Vagina (tissue), 2 donors: ENCODE data around the gene LPGAT1.

Experiments
- CTCF ChIP-seq, 3 experiments: fragments of 450-650 bp in 2 of 3; fragments of 200-600 bp in 1 of 3; sonication (generic) in 1 of 3; IDR thresholded peaks; one replicate each; pipeline ENCODE4 v1.5.1; 2017 to 2019; ENCODE audit warnings: antibody characterized with exemption in 3 of 3, mild to moderate bottlenecking in 2 of 3, moderate library complexity in 2 of 3
- POLR2A ChIP-seq, 2 donors: fragments of 450-650 bp; IDR thresholded peaks; one replicate each; pipeline ENCODE4 v1.6.1; 2017; ENCODE audit warnings: antibody characterized with exemption in 2 of 2, mild to moderate bottlenecking in 2 of 2, moderate library complexity in 2 of 2
- POLR2AphosphoS5 ChIP-seq, 2 donors: sonication (generic); formaldehyde crosslinking; IDR thresholded peaks; one replicate each; pipeline ENCODE4 v1.9.0; 2017; ENCODE audit warnings: antibody characterized with exemption in 2 of 2, mild to moderate bottlenecking in 2 of 2, low read depth in 1 of 2; ENCODE audit not compliant: insufficient read depth in 1 of 2

DNA sequence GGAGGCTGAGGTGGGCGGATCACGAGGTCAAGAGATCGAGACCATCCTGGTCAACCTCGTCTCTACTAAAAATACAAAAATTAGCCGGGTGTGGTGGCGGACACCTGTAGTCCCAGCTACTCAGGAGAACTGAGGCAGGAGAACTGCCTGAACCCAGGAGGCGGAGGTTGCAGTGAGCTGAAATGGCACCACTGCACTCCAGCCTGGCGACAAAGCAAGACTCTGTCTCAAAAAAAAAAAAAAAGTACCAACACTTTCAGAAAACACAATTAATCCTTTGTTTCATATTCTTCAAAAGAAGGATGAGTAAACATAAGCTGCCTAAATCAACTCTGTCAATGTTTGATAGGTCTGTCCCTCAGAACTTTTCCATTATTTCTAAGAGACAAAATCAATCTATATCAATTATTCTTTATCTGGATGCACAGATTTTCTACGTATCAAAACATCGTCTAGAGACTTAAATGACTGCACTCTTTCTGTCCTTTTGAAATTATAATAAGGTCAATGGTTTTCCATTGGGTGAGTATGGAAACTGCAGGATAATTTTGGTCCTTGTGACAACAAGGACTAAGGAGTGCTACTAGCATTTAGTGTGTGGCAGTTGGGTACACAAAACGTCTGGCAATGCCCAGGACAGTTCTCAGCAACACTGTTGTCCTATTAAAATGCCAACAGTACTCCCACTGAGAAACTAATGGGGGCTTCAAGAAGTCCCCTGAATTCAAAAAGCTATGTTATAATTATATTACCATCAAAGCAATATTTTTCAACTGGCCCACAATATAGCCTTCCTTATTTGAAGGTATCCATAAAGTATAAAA is 40.7 kb downstream of the LPGAT1 start:
- no peak for TF ChIP-seq CTCF (IDR thresholded peaks at IDR 0.05)
- TF ChIP-seq POLR2A (IDR thresholded peaks at IDR 0.05), result no peak
- TF ChIP-seq POLR2AphosphoS5 (IDR thresholded peaks at IDR 0.05; ENCODE audit: insufficient read depth in 1 of 2, low read depth in 1 of 2), result no peak
